ENCODE measurements around the gene CALB2.

CALB2 gene

GRCh38 chr16:71429581-71429980, 71.1 kb downstream of the CALB2 start:
- no peak for DNase-seq

GRCh38 chr16:71430744-71431143, 72.2 kb downstream of the CALB2 start:
- DNase-seq = no peak

GRCh38 chr16:71431176-71431575, 72.7 kb downstream of the CALB2 start:
- no peak for DNase-seq

- DNase-seq = no peak
These were observed 73.5 kb downstream of the CALB2 start for GRCh38 chr16:71431991-71432390.

- DNase-seq = no peak
These were observed 74.4 kb downstream of the CALB2 start for GRCh38 chr16:71432906-71433305.

GRCh38 chr16:71436473-71436872, 78.0 kb downstream of the CALB2 start:
- DNase-seq = no peak

GRCh38 chr16:71439523-71439922, 81.0 kb downstream of the CALB2 start:
- no peak for DNase-seq

Data from stimulated activated naive CD4-positive, alpha-beta T cell treated with Interleukin-2 at 50 U/mL for 16 hours (primary cell).